Breast epithelium (tissue), 3 donors: ENCODE measurements around the gene GPR65.

Source experiments
- POLR2A ChIP-seq: fragments of 450-650 bp; IDR thresholded peaks from one replicate; pipeline ENCODE4 v1.6.1; 2016; ENCODE audit warnings: antibody characterized with exemption, mild to moderate bottlenecking, moderate library complexity
- POLR2AphosphoS5 ChIP-seq, 3 donors: sonication (generic); formaldehyde crosslinking; IDR thresholded peaks; one replicate each; pipeline ENCODE4 v1.6.1; 2017; ENCODE audit warnings: antibody characterized with exemption in 3 of 3
- TF ChIP-seq, protein P1 (sequence below), 3 donors: fragments of 450-650 bp; IDR thresholded peaks; one replicate each; pipeline ENCODE4 v1.5.1; 2016 to 2017; ENCODE audit warnings: antibody characterized with exemption in 3 of 3, mild to moderate bottlenecking in 3 of 3, moderate library complexity in 3 of 3

DNA sequence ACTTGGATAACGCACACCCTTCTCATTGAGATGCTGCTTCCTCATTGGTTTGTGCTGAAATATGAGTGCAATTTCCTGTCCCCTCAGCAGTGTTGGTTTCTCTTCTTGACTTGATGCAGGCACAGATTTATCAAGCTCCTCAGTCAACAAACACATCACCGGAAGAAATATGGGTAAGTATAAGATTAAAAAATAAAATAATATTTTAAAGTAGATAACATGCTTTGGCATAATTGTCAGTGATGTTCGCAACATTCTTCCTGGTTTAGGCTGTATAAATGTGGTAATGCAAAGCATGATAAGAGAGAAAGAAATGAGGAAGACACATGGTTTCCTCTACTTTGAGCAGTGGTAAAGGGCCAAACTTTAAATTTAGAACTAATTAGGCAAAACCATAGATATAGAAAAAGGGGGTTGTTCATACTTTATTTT, at the start of gene GPR65:
- TF ChIP-seq POLR2AphosphoS5 (IDR thresholded peaks at IDR 0.05) (no peak), POLR2A (no peak)
- TF ChIP-seq, protein P1, sequence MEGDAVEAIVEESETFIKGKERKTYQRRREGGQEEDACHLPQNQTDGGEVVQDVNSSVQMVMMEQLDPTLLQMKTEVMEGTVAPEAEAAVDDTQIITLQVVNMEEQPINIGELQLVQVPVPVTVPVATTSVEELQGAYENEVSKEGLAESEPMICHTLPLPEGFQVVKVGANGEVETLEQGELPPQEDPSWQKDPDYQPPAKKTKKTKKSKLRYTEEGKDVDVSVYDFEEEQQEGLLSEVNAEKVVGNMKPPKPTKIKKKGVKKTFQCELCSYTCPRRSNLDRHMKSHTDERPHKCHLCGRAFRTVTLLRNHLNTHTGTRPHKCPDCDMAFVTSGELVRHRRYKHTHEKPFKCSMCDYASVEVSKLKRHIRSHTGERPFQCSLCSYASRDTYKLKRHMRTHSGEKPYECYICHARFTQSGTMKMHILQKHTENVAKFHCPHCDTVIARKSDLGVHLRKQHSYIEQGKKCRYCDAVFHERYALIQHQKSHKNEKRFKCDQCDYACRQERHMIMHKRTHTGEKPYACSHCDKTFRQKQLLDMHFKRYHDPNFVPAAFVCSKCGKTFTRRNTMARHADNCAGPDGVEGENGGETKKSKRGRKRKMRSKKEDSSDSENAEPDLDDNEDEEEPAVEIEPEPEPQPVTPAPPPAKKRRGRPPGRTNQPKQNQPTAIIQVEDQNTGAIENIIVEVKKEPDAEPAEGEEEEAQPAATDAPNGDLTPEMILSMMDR (IDR thresholded peaks at IDR 0.05) = no peak
